ENCODE results near the gene ITPR3. TPM values are rescaled to one million over a fixed set of nuclear protein-coding genes. Genes with fewer than 3 reads are reported as not detected.
A peak's percentile ranks its signal among the peaks of the same experiment; 100 is the strongest.

The ITPR3 gene
- total and polyA plus RNA-seq, 2 of the 13 experiments (the other 11 are each of a cell fraction or from before 2014, with no cell fraction given): 3.8 to 21.4 TPM

GRCh38 chr6:33744895-33745546 lies 123.9 kb downstream of the ITPR3 start (continued):
- TF ChIP-seq, protein P1, sequence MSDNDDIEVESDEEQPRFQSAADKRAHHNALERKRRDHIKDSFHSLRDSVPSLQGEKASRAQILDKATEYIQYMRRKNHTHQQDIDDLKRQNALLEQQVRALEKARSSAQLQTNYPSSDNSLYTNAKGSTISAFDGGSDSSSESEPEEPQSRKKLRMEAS (IDR thresholded peaks at IDR 0.05): peak; percentile 32; the same call in 1 of the 2 replicates
- TF ChIP-seq BHLHE40 (IDR thresholded peaks at IDR 0.05; ENCODE audit: low read length) (peak; percentile 48; the same call in 1 of the 2 replicates), TEAD2 (CRISPR knock-in tag; IDR thresholded peaks at IDR 0.05) (no peak), MTERF4 (CRISPR knock-in tag; IDR thresholded peaks at IDR 0.05) (no peak), KLF13 (CRISPR knock-in tag; IDR thresholded peaks at IDR 0.05) (no peak), NFKB2 (CRISPR knock-in tag; IDR thresholded peaks at IDR 0.05; ENCODE audit: borderline replicate concordance) (peak; percentile 42; the same call in 1 of the 2 replicates), PAWR (CRISPR knock-in tag; IDR thresholded peaks at IDR 0.05; ENCODE audit: borderline replicate concordance) (no peak), ELK4 (CRISPR knock-in tag; IDR thresholded peaks at IDR 0.05; ENCODE audit: borderline replicate concordance) (no peak), ZFX (CRISPR knock-in tag; IDR thresholded peaks at IDR 0.05; ENCODE audit: low read depth) (no peak), ZNF17 (CRISPR knock-in tag; IDR thresholded peaks at IDR 0.05) (no peak), GMEB1 (CRISPR knock-in tag; IDR thresholded peaks at IDR 0.05; ENCODE audit: borderline replicate concordance) (no peak), ZNF687 (CRISPR knock-in tag; IDR thresholded peaks at IDR 0.05) (peak; percentile 37), SETDB1 (CRISPR knock-in tag; IDR thresholded peaks at IDR 0.05; ENCODE audit: borderline replicate concordance) (no peak)
- TF ChIP-seq, protein P2, sequence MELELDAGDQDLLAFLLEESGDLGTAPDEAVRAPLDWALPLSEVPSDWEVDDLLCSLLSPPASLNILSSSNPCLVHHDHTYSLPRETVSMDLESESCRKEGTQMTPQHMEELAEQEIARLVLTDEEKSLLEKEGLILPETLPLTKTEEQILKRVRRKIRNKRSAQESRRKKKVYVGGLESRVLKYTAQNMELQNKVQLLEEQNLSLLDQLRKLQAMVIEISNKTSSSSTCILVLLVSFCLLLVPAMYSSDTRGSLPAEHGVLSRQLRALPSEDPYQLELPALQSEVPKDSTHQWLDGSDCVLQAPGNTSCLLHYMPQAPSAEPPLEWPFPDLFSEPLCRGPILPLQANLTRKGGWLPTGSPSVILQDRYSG (CRISPR knock-in tag; IDR thresholded peaks at IDR 0.05): no peak
- TF ChIP-seq, protein P3, sequence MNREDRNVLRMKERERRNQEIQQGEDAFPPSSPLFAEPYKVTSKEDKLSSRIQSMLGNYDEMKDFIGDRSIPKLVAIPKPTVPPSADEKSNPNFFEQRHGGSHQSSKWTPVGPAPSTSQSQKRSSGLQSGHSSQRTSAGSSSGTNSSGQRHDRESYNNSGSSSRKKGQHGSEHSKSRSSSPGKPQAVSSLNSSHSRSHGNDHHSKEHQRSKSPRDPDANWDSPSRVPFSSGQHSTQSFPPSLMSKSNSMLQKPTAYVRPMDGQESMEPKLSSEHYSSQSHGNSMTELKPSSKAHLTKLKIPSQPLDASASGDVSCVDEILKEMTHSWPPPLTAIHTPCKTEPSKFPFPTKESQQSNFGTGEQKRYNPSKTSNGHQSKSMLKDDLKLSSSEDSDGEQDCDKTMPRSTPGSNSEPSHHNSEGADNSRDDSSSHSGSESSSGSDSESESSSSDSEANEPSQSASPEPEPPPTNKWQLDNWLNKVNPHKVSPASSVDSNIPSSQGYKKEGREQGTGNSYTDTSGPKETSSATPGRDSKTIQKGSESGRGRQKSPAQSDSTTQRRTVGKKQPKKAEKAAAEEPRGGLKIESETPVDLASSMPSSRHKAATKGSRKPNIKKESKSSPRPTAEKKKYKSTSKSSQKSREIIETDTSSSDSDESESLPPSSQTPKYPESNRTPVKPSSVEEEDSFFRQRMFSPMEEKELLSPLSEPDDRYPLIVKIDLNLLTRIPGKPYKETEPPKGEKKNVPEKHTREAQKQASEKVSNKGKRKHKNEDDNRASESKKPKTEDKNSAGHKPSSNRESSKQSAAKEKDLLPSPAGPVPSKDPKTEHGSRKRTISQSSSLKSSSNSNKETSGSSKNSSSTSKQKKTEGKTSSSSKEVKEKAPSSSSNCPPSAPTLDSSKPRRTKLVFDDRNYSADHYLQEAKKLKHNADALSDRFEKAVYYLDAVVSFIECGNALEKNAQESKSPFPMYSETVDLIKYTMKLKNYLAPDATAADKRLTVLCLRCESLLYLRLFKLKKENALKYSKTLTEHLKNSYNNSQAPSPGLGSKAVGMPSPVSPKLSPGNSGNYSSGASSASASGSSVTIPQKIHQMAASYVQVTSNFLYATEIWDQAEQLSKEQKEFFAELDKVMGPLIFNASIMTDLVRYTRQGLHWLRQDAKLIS (CRISPR knock-in tag; IDR thresholded peaks at IDR 0.05): no peak

Data from HepG2 (cell line).